Esophagus squamous epithelium (tissue), 4 donors: Measurements from ENCODE around the gene MGMT.

Experiments used
- POLR2A ChIP-seq, 4 donors: fragments of 450-650 bp; IDR thresholded peaks; one replicate each; pipeline ENCODE4 v1.6.1; 2017; ENCODE audit warnings: antibody characterized with exemption in 4 of 4, mild to moderate bottlenecking in 4 of 4, moderate library complexity in 3 of 4
- TF ChIP-seq, protein P1 (sequence below), 6 experiments: fragments of 450-650 bp in 4 of 6; fragments of 200-600 bp in 2 of 6; sonication (generic) in 2 of 6; IDR thresholded peaks; one replicate each; pipeline ENCODE4 v1.5.1; 2016 to 2019; ENCODE audit warnings: antibody characterized with exemption in 6 of 6, mild to moderate bottlenecking in 4 of 6, moderate library complexity in 4 of 6

DNA sequence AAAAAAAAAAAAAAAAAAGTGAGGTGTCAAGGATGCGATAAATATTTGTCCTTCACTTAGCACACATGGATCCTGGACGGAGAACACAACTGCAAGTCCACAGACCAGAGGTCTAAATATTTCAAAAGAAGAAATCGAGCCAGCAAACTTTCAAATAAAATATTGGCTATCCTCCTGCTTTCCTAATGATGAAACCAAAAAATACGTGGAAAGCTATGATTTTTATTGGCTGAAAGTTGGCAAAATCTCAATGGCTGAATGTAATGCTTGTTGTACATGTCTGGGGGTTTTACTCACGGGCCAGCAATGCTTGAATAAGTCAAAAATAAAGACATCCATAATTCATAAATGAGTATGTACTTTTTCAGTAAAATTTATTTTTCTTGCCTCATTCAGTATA, 19.0 kb upstream of the MGMT start:
- no peak for TF ChIP-seq POLR2A (IDR thresholded peaks at IDR 0.05)
- TF ChIP-seq, protein P1, sequence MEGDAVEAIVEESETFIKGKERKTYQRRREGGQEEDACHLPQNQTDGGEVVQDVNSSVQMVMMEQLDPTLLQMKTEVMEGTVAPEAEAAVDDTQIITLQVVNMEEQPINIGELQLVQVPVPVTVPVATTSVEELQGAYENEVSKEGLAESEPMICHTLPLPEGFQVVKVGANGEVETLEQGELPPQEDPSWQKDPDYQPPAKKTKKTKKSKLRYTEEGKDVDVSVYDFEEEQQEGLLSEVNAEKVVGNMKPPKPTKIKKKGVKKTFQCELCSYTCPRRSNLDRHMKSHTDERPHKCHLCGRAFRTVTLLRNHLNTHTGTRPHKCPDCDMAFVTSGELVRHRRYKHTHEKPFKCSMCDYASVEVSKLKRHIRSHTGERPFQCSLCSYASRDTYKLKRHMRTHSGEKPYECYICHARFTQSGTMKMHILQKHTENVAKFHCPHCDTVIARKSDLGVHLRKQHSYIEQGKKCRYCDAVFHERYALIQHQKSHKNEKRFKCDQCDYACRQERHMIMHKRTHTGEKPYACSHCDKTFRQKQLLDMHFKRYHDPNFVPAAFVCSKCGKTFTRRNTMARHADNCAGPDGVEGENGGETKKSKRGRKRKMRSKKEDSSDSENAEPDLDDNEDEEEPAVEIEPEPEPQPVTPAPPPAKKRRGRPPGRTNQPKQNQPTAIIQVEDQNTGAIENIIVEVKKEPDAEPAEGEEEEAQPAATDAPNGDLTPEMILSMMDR (IDR thresholded peaks at IDR 0.05): no peak
